GM12865 (cell line): ENCODE results near the gene SLC25A42.
"Not testable (repeated sequence)": the region's sequence is repeated elsewhere in the genome, so short reads cannot be mapped to it uniquely, and the experiment has no call there.

Experiments used
- DNase-seq: peaks from one replicate; pipeline ENCODE4 v3.0.0; 2010; ENCODE audit warnings: low read depth
- H3K4me3 ChIP-seq: 2 replicates; pipeline ENCODE4 v1.5.1; 2011; ENCODE audit warnings: mild to moderate bottlenecking, low read depth, low read length, control low read depth
- TF ChIP-seq, protein P1 (sequence below): IDR thresholded peaks from 2 replicates; pipeline ENCODE4 v1.5.1; 2011; ENCODE audit warnings: low read length, control low read depth, low read depth, inconsistent platforms; ENCODE audit not compliant: insufficient read depth; ENCODE audit errors: missing control alignments

Gene SLC25A42

DNA sequence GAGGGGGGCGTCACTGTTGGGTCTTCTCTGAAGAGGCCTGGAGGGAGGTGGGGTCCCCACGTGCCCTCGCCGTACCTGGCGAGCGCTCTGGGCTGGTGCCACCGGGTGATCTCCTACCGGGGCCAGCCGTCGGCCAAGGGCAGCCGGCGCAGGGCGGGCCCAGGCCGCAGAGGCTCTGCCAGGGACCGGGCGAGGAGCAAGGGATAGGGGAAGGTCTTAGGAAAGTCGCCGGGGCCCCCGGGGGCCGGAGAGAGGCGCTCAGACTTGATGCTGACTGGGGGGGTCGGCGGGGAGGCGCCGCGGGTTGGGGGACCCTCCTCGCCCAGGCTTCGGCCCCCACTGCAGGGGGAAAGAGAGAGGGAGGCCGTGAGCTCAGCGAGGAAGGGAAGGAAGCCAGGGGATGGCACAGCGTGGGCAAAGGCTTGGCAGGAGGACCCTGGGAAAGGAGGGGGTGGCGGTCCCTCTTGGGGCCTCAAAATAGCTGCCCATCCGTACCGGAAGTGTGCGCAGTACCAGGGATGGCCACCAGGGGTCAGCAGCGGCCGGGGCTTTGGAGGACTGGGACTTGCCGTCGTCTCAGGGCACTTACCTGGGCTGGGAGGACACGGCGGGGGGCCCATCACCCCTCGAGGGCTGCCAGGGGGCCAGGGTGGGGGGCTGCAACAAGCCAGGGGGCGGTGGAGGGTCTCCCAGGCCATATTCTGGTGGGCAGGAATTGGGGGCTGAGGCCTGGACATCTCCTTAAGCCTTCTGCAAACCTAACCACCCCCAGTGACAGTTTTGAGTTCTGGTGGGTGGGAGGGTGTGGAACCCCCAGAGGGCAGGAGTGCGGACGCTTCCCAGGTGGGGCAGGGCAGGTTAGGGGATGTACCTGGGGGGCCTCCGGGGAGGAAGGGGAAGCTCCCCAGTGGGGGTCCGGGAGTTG is 82.2 kb downstream of the SLC25A42 start:
- no peak overlapping the region for H3K4me3 ChIP-seq
- peak; percentile 81 for DNase-seq
- TF ChIP-seq, protein P1, sequence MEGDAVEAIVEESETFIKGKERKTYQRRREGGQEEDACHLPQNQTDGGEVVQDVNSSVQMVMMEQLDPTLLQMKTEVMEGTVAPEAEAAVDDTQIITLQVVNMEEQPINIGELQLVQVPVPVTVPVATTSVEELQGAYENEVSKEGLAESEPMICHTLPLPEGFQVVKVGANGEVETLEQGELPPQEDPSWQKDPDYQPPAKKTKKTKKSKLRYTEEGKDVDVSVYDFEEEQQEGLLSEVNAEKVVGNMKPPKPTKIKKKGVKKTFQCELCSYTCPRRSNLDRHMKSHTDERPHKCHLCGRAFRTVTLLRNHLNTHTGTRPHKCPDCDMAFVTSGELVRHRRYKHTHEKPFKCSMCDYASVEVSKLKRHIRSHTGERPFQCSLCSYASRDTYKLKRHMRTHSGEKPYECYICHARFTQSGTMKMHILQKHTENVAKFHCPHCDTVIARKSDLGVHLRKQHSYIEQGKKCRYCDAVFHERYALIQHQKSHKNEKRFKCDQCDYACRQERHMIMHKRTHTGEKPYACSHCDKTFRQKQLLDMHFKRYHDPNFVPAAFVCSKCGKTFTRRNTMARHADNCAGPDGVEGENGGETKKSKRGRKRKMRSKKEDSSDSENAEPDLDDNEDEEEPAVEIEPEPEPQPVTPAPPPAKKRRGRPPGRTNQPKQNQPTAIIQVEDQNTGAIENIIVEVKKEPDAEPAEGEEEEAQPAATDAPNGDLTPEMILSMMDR: peak; percentile 99

DNA sequence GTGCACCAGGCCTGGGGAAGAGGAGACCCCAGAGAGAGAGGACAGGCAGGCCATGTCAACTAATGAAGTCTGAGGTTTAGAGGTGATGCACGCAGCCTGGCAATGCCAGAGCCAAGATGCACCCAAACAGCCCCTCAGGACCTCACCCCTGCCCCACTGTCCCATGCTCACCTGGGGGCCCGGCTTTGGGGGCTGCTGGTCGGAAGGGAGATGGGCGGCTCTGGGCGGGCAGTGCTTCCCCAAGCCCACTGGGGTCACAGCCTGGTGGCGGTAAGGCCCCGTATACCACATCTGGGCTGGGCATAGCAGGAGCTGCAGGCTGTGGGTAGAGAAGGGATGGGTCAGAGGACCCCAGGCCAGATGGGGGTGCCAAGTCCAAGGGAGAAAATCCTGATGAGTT is 83.1 kb downstream of the SLC25A42 start:
- TF ChIP-seq, protein P1: no peak
- DNase-seq: no peak
- no peak overlapping the region for H3K4me3 ChIP-seq

DNA sequence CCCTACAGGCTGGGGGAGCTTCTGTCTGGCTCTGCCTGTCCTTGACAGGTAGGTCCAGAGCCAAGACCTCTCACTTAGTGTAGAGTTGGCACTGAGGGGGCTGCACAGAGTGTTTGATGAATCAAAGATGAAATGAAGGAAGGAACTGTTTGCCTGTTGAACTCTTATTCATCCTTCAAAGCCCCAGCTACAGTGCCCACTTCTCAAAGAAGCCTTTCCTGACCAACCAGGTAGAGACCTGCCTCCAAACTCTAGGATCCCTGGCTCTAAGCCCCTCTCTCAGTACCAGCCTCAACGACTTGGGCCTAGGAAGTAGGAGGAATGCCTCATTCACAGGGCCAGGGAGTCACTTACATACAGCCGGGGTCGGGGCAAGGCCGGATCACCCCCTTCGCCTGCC is 83.5 kb downstream of the SLC25A42 start:
- no peak for DNase-seq
- no peak overlapping the region for H3K4me3 ChIP-seq
- TF ChIP-seq, protein P1: no peak

DNA sequence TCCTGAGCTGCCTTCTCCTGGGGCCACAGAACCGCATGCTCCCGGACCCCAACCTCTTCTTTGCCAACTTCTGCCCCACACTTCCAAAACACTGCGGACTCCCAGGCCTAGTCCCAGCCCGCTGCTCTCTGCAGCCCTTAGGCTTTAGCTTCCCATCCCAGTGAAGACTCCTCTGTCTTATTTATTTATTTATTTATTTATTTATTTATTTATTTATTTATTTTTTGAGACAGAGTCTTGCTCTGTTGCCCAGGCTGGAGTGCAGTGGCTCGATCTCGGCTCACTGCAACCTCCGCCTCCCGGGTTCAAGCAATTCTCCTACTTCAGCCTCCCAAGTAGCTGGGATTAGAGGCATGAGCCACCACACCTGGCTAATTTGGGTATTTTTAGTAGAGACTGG is 84.7 kb downstream of the SLC25A42 start:
- DNase-seq, H3K4me3 ChIP-seq: not testable (repeated sequence)

DNA sequence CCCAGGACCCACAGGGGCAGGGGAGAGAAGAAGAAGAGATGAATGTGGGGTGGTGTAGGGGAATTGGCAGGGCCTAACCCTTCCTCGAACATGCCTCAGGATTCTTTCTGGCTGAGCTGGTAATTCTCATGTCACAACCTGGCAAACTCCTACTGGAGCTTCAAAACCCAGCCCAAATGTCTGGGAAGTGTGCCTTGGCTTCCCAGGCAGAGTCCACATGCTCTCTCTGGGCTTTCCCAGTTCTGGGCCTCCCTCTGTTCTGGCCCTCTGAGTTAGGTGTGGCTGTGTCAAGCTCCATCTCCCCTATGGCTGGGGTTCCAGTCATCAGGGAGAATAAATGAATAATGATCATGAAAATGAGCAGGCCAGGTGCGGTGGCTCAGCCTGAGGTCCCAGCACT is 85.6 kb downstream of the SLC25A42 start:
- DNase-seq: no peak
- TF ChIP-seq, protein P1: no peak
- no peak overlapping the region for H3K4me3 ChIP-seq

DNA sequence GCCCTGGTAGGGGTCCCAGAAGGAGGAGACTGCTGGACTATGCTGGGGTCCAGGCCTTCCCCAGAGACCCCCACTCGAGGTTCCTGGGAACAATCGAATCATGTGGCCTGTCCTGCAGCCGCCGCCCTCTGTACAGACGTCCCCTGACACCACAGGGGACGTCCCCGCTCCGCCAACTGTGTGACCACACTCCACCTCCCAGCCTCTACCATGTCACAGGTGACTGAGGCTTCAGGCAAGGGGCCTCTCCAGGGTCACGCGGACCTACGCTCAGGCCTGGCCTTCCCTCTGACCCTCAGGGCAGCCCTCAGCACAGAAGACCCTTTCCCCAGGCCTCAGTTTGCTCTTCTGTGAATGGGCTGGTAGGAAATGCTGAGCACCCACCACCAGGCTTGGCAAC is 87.6 kb downstream of the SLC25A42 start:
- H3K4me3 ChIP-seq: no peak overlapping the region
- TF ChIP-seq, protein P1: no peak
- peak; percentile 42 for DNase-seq

DNA sequence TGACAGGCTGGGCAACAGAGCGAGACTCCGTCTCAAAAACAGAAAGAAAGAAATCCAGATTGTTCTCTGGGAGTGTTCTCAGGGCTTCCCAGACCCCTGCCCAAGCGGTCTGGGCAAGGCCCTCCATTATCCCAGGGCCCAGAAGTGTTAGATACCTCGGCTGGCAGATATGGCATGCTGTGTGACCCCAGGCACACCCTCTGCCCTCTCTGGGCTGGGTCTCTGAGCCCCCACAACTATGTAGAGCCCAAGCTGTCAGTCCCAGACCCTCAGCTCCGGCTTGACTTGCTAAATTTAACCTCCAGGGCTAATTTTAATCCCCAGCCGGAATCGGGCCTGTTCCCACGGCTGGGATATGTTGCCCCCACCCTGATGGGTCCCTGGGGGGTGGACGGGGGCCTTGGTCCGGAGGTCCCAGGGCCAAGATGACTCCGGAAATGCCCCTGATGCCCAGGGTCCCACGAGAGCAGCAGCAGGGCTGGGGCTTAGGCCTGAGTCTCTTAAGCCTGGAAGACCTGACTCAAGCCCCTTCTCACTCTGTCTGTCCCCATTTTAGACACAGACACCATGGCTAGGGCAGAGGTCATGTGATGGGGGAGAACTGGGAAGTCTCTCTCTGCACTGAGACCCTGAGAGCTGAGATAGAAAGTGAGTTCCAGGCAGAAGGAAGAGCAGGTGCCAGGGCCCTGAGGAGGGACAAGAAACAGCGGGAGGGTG is 89.0 kb downstream of the SLC25A42 start:
- no peak overlapping the region for H3K4me3 ChIP-seq
- no peak for DNase-seq
- TF ChIP-seq, protein P1: no peak
